IMR-90 (cell line): ENCODE measurements around the gene RBL2. TPM values are rescaled to one million over a fixed set of nuclear protein-coding genes. Genes with fewer than 3 reads are reported as not detected.

ENCODE experiments used
- ATAC-seq: fragments of 200-7000 bp; cut with Tn5 transposase; 2 replicates; pipeline ENCODE4 v1.9.1; 2020; ENCODE audit warnings: low read depth, mild to moderate bottlenecking, moderate library complexity
- BruUV-seq: library from RNA; stranded (reverse); fragments of 400-500 nt; replicated peaks from 2 replicates; lab custom pipeline; 2021; lab: Mats Ljungman, UMichigan
- CTCF ChIA-PET: fragments of 300-600 bp; formaldehyde crosslinking; extraction: SDS; loops from one replicate; lab custom pipeline; 2021; ENCODE audit warnings: antibody characterized with exemption; lab: Yijun Ruan, JAX
- POLR2A ChIA-PET: fragments of 300-600 bp; sonication (Branson Sonifier 250); formaldehyde crosslinking; loops from one replicate; lab custom pipeline; 2022; ENCODE audit warnings: antibody characterized with exemption; ENCODE audit not compliant: unreplicated experiment; lab: Charles Lee
- DNase-seq: peaks from one replicate; pipeline ENCODE4 v3.0.0; 2013
- H2AFZ ChIP-seq: replicated peaks from 2 replicates; pipeline ENCODE3; 2013; ENCODE audit warnings: low read length, mild to moderate bottlenecking; ENCODE audit not compliant: poor library complexity
- H2AK5ac ChIP-seq: 2 replicates; pipeline ENCODE4 v1.6.1; 2013; ENCODE audit warnings: low read depth, low read length, inconsistent platforms
- H2AK9ac ChIP-seq: replicated peaks from 2 replicates; pipeline ENCODE3; 2013; ENCODE audit warnings: mild to moderate bottlenecking, low read depth, low read length, moderate library complexity; ENCODE audit not compliant: poor library complexity
- H2BK120ac ChIP-seq: 2 replicates; pipeline ENCODE4 v1.6.1; 2013; ENCODE audit warnings: low read depth, low read length, inconsistent platforms
- H2BK15ac ChIP-seq: 3 replicates; pipeline ENCODE4 v1.6.1; 2013; ENCODE audit warnings: low read depth, low read length, inconsistent platforms
- H2BK20ac ChIP-seq: 2 replicates; pipeline ENCODE4 v1.6.1; 2013; ENCODE audit warnings: low read depth, mild to moderate bottlenecking, inconsistent platforms, low read length, moderate library complexity
- H2BK5ac ChIP-seq: 2 replicates; pipeline ENCODE4 v1.6.1; 2013; ENCODE audit warnings: mild to moderate bottlenecking, low read depth, low read length, inconsistent platforms; ENCODE audit not compliant: poor library complexity, severe bottlenecking
- H3K14ac ChIP-seq: replicated peaks from 2 replicates; pipeline ENCODE4 v1.6.1; 2013; ENCODE audit warnings: low read depth, low read length, inconsistent platforms
- H3K18ac ChIP-seq: 2 replicates; pipeline ENCODE4 v1.6.1; 2013; ENCODE audit warnings: low read depth, low read length, control low read depth
- H3K23ac ChIP-seq: 2 replicates; pipeline ENCODE4 v1.6.1; 2013; ENCODE audit warnings: low read depth, low read length, inconsistent platforms
- H3K27ac ChIP-seq: 2 replicates; pipeline ENCODE4 v1.5.1; 2013; ENCODE audit warnings: mild to moderate bottlenecking, control low read depth, low read length; ENCODE audit not compliant: insufficient read depth
- H3K27me3 ChIP-seq: 2 replicates; pipeline ENCODE4 v1.6.1; 2013; ENCODE audit warnings: low read length; ENCODE audit not compliant: control insufficient read depth, insufficient read depth
- H3K36me3 ChIP-seq: 2 replicates; pipeline ENCODE4 v1.6.1; 2013; ENCODE audit warnings: low read length, mixed read lengths; ENCODE audit not compliant: control insufficient read depth, insufficient read depth
- H3K4ac ChIP-seq: 2 replicates; pipeline ENCODE4 v1.6.1; 2013; ENCODE audit warnings: low read depth, low read length, inconsistent platforms
- H3K4me1 ChIP-seq: 2 replicates; pipeline ENCODE4 v1.6.1; 2013; ENCODE audit warnings: low read length, mixed read lengths; ENCODE audit not compliant: control insufficient read depth, insufficient read depth
- H3K4me2 ChIP-seq: 2 replicates; pipeline ENCODE4 v1.6.1; 2013; ENCODE audit warnings: low read depth, mild to moderate bottlenecking, control low read depth, low read length, moderate library complexity
- H3K4me3 ChIP-seq: 2 replicates; pipeline ENCODE4 v1.5.1; 2013; ENCODE audit warnings: low read depth, mild to moderate bottlenecking, control low read depth, low read length, moderate library complexity; ENCODE audit not compliant: insufficient read depth
- H3K56ac ChIP-seq: 2 replicates; pipeline ENCODE4 v1.6.1; 2013; ENCODE audit warnings: low read length, inconsistent platforms; ENCODE audit not compliant: insufficient read depth; ENCODE audit errors: extremely low read depth
- H3K79me1 ChIP-seq, 2 experiments: 2 replicates each; pipeline ENCODE4 v1.6.1; 2013; ENCODE audit warnings: low read length in 2 of 2, inconsistent platforms in 1 of 2, low read depth in 1 of 2
- H3K9ac ChIP-seq: 2 replicates; pipeline ENCODE4 v1.6.1; 2013; ENCODE audit warnings: low read depth, low read length, control low read depth
- H3K9me1 ChIP-seq: 2 replicates; pipeline ENCODE4 v1.6.1; 2013; ENCODE audit warnings: low read length, inconsistent platforms; ENCODE audit not compliant: insufficient read depth
- H3K9me3 ChIP-seq: 2 replicates; pipeline ENCODE4 v1.6.1; 2013; ENCODE audit warnings: low read length; ENCODE audit not compliant: control insufficient read depth, insufficient read depth
- H4K20me1 ChIP-seq: 2 replicates; pipeline ENCODE4 v1.6.1; 2013; ENCODE audit warnings: low read length, inconsistent platforms; ENCODE audit not compliant: insufficient read depth
- H4K5ac ChIP-seq: 2 replicates; pipeline ENCODE4 v1.6.1; 2013; ENCODE audit warnings: mild to moderate bottlenecking, low read depth, low read length, control low read depth
- H4K8ac ChIP-seq, 2 experiments: 2 replicates each; pipeline ENCODE4 v1.6.1; 2013; ENCODE audit warnings: low read depth in 2 of 2, low read length in 2 of 2, control low read depth in 1 of 2, inconsistent platforms in 1 of 2
- H4K91ac ChIP-seq: 2 replicates; pipeline ENCODE4 v1.6.1; 2013; ENCODE audit warnings: low read depth, low read length, inconsistent platforms; ENCODE audit not compliant: insufficient read depth
- BHLHE40 ChIP-seq: fragments of 150-350 bp; IDR thresholded peaks from 2 replicates; pipeline ENCODE4 v1.6.1; 2016; ENCODE audit warnings: mild to moderate bottlenecking, low read depth, low read length
- CEBPB ChIP-seq: IDR thresholded peaks from 2 replicates; pipeline ENCODE4 v1.6.1; 2012; ENCODE audit warnings: low read depth, low read length, improper control_type of control experiment
- CHD1 ChIP-seq: IDR thresholded peaks from 2 replicates; pipeline ENCODE4 v1.6.1; 2012; ENCODE audit warnings: low read depth, low read length, improper control_type of control experiment
- CTCF ChIP-seq: conservative IDR thresholded peaks from 2 replicates; pipeline ENCODE4 v1.5.1; 2012; ENCODE audit warnings: mild to moderate bottlenecking, low read depth, low read length, improper control_type of control experiment
- ELK1 ChIP-seq: fragments of 150-350 bp; IDR thresholded peaks from 2 replicates; pipeline ENCODE4 v1.6.1; 2016; ENCODE audit warnings: low read depth, mild to moderate bottlenecking, low read length, moderate library complexity, borderline replicate concordance
- FOS ChIP-seq: fragments of 150-350 bp; IDR thresholded peaks from 2 replicates; pipeline ENCODE4 v1.6.1; 2016; ENCODE audit warnings: low read depth, low read length
- MAFK ChIP-seq: IDR thresholded peaks from 2 replicates; pipeline ENCODE4 v1.6.1; 2012; ENCODE audit warnings: low read depth, low read length, improper control_type of control experiment
- MAZ ChIP-seq: IDR thresholded peaks from 2 replicates; pipeline ENCODE4 v1.6.1; 2012; ENCODE audit warnings: low read depth, mild to moderate bottlenecking, low read length, improper control_type of control experiment, moderate library complexity, borderline replicate concordance
- MXI1 ChIP-seq: IDR thresholded peaks from 2 replicates; pipeline ENCODE4 v1.6.1; 2012; ENCODE audit warnings: low read depth, mild to moderate bottlenecking, low read length, moderate library complexity, borderline replicate concordance
- NFE2L2 ChIP-seq: fragments of 150-350 bp; IDR thresholded peaks from 2 replicates; pipeline ENCODE4 v1.6.1; 2016; ENCODE audit warnings: low read depth, mild to moderate bottlenecking, low read length
- POLR2A ChIP-seq: IDR thresholded peaks from 2 replicates; pipeline ENCODE4 v1.6.1; 2012; ENCODE audit warnings: mild to moderate bottlenecking, low read depth, low read length
- RAD21 ChIP-seq: IDR thresholded peaks from 2 replicates; pipeline ENCODE4 v1.6.1; 2012; ENCODE audit warnings: low read length, improper control_type of control experiment
- RCOR1 ChIP-seq: IDR thresholded peaks from 2 replicates; pipeline ENCODE4 v1.6.1; 2012; ENCODE audit warnings: mild to moderate bottlenecking, low read length, improper control_type of control experiment; ENCODE audit not compliant: insufficient replicate concordance
- SMC3 ChIP-seq: fragments of 150-350 bp; IDR thresholded peaks from 2 replicates; pipeline ENCODE4 v1.6.1; 2016; ENCODE audit warnings: low read depth, mild to moderate bottlenecking, antibody characterized with exemption, low read length, moderate library complexity
- USF2 ChIP-seq: fragments of 150-350 bp; IDR thresholded peaks from 2 replicates; pipeline ENCODE4 v1.6.1; 2017; ENCODE audit warnings: mild to moderate bottlenecking, antibody characterized with exemption, low read length, low read depth
- WGBS, 2 experiments: methylation state at CpG; one replicate each; pipeline versions ENCODE4 v1.1.5 to v1.1.7; 2013; ENCODE audit warnings: missing lambda C conversion rate in 2 of 2; ENCODE audit not compliant: insufficient read length in 1 of 2; ENCODE audit errors: extremely low coverage in 2 of 2; 5-methylcytosine and 5-hydroxymethylcytosine counted together
- dilution Hi-C: fragments of 300-500 bp; cut with HindIII; formaldehyde crosslinking; loops from one replicate; pipeline ENCODE4 v1.14.3; 2018; ENCODE audit warnings: low sequenced_read_pairs; ENCODE audit not compliant: unreplicated experiment
- in situ Hi-C: fragments of 300-500 bp; cut with MboI; formaldehyde crosslinking; loops from 3 replicates; pipeline ENCODE4 v1.14.3; 2019; ENCODE audit warnings: low sequenced_read_pairs, inconsistent platforms, mixed read lengths
- intact Hi-C: fragments of 100-400 bp; cut with micrococcal nuclease; formaldehyde crosslinking; loops from 2 replicates; pipeline ENCODE4 v1.10.0; 2022
- polyA plus RNA-seq, 3 experiments: library from polyadenylated mRNA; depleted of rRNA; stranded (reverse); fragments of >200 nt; gene quantifications; 2 replicates each; pipeline ENCODE4 v1.2.3, GENCODE V29; 2012; ENCODE audit warnings: low replicate concordance in 1 of 3
- total RNA-seq: library from RNA; depleted of rRNA; stranded (reverse); fragments of >200 nt; gene quantifications from 2 replicates; pipeline ENCODE4 v1.2.3, GENCODE V29; 2012

RBL2 gene
- total and polyA plus RNA-seq, 2 of the 4 experiments (the other 2 are of a cell fraction): 19.7 to 23.4 TPM

- ATAC-seq (no peak), DNase-seq (no peak)
- Histone ChIP-seq H4K20me1 (no peaks in the 10 kb centered on the region), H4K5ac (no peak overlapping the region), H2AFZ (no peak overlapping the region), H3K18ac (no peak overlapping the region), H2BK120ac (no peak overlapping the region), H3K4me3 (no peak overlapping the region), H4K91ac (no peak overlapping the region), H3K14ac (no peak overlapping the region), H3K36me3 (no peaks in the 10 kb centered on the region), H3K4me2 (no peak overlapping the region), H4K8ac (no peak overlapping the region), H3K4ac (no peak overlapping the region), H3K27me3 (0 out of 2 replicates have a peak, but pooled peaks cover 2% of the 10 kb centered on the region), H3K27ac (no peak overlapping the region), H3K4me1 (no peaks in the 10 kb centered on the region), H3K9me3 (no peaks in the 10 kb centered on the region), H2BK5ac (no peak overlapping the region), H3K9me1 (no peaks in the 10 kb centered on the region), H3K9ac (no peak overlapping the region), H3K23ac (no peak overlapping the region), H3K79me1 (no peaks in the 10 kb centered on the region), H2BK20ac (no peak overlapping the region), H2BK15ac (no peak overlapping the region), H2AK9ac (no peak overlapping the region), H3K56ac (no peak overlapping the region), H2AK5ac (no peak overlapping the region)
- in situ Hi-C loops: no loop called here
- dilution Hi-C loops: no loop called here
- ChIA-PET POLR2A (no interaction called here), CTCF (no interaction called here)
- whole genome bisulfite sequencing, 2 experiments: no CpG with 5 or more reads among the region's 18 CpGs
- no peak for TF ChIP-seq ELK1
- no peak for TF ChIP-seq RAD21
- TF ChIP-seq MXI1: no peak
- no peak for TF ChIP-seq CTCF
- no peak for TF ChIP-seq BHLHE40
- no peak for TF ChIP-seq MAFK
- no peak for TF ChIP-seq MAZ
- TF ChIP-seq CHD1: no peak
- no peak for TF ChIP-seq USF2
- no peak for TF ChIP-seq POLR2A
- TF ChIP-seq FOS: no peak
- no peak for TF ChIP-seq SMC3
- TF ChIP-seq NFE2L2: no peak
- no peak for TF ChIP-seq RCOR1
- no peak for TF ChIP-seq CEBPB
- intact Hi-C loops: no loop called here
- no TSS peak for BruUV-seq
These were observed 20.4 kb upstream of the RBL2 start for GRCh38 chr16:53413864-53414263.
